ENCODE data around the gene CTR9.
"Not testable (repeated sequence)": the region's sequence is repeated elsewhere in the genome, so short reads cannot be mapped to it uniquely, and the experiment has no call there.

The CTR9 gene

GRCh38 chr11:10813945-10814344 lies 62.9 kb downstream of the CTR9 start:
- Histone ChIP-seq H3F3A (ENCODE audit: insufficient read depth, low read length) (peaks cover 3% of the 10 kb centered on the region; the same call in 1 of the 2 replicates), H3K9ac (ENCODE audit: low read length) (no peak overlapping the region), H3K79me2 (ENCODE audit: low read length) (no peaks in the 10 kb centered on the region), H3K9me2 (replicated peaks; ENCODE audit: insufficient read depth, low read length) (no peaks in the 10 kb centered on the region), H3K4me3 (ENCODE audit: low read length) (no peak overlapping the region), H3K9me3 (replicated peaks; ENCODE audit: insufficient read depth, low read length) (no peaks in the 10 kb centered on the region), H4K20me1 (ENCODE audit: insufficient read depth, low read length) (no peaks in the 10 kb centered on the region), H3K4me2 (ENCODE audit: low read depth, low read length) (no peak overlapping the region), H3K27ac (ENCODE audit: low read length) (no peak overlapping the region), H3K36me3 (replicated peaks; ENCODE audit: insufficient read depth, low read length) (no peaks in the 10 kb centered on the region), H3K4me1 (ENCODE audit: low read length) (0 out of 2 replicates have a peak, but pooled peaks cover 8% of the 10 kb centered on the region), H2AFZ (ENCODE audit: low read length) (no peak overlapping the region), H3K27me3 (replicated peaks; ENCODE audit: insufficient read depth, low read length) (no peaks in the 10 kb centered on the region)
- no peak for TF ChIP-seq CTCF (IDR thresholded peaks at IDR 0.05; ENCODE audit: low read length)
- no peak for TF ChIP-seq EZH2 (optimal IDR thresholded peaks at IDR 0.05; ENCODE audit: low read depth, low read length)
- no peak for TF ChIP-seq EZH2phosphoT487 (IDR thresholded peaks at IDR 0.05; ENCODE audit: low read length)
- no peak for DNase-seq

GRCh38 chr11:10818594-10818993 lies 67.5 kb downstream of the CTR9 start:
- H3K4me3 ChIP-seq (ENCODE audit: low read length) = no peak overlapping the region
- no peaks in the 10 kb centered on the region for H3K9me3 ChIP-seq (replicated peaks; ENCODE audit: insufficient read depth, low read length)
- H3K36me3 ChIP-seq (replicated peaks; ENCODE audit: insufficient read depth, low read length) = no peaks in the 10 kb centered on the region
- no peak overlapping the region for H2AFZ ChIP-seq (ENCODE audit: low read length)
- no peaks in the 10 kb centered on the region for H3K27me3 ChIP-seq (replicated peaks; ENCODE audit: insufficient read depth, low read length)
- H4K20me1 ChIP-seq (ENCODE audit: insufficient read depth, low read length) = no peaks in the 10 kb centered on the region
- DNase-seq = no peak
- H3K79me2 ChIP-seq (ENCODE audit: low read length) = no peaks in the 10 kb centered on the region
- H3F3A ChIP-seq (ENCODE audit: insufficient read depth, low read length) = no peaks in the 10 kb centered on the region
- H3K27ac ChIP-seq (ENCODE audit: low read length) = no peak overlapping the region
- TF ChIP-seq CTCF (IDR thresholded peaks at IDR 0.05; ENCODE audit: low read length) (no peak), EZH2phosphoT487 (IDR thresholded peaks at IDR 0.05; ENCODE audit: low read length) (no peak)
- H3K4me1 ChIP-seq (ENCODE audit: low read length) = no peaks in the 10 kb centered on the region
- H3K9me2 ChIP-seq (replicated peaks; ENCODE audit: insufficient read depth, low read length) = no peaks in the 10 kb centered on the region
- H3K9ac ChIP-seq (ENCODE audit: low read length) = no peak overlapping the region
- H3K4me2 ChIP-seq (ENCODE audit: low read depth, low read length) = no peak overlapping the region

- H3K36me3 ChIP-seq (replicated peaks; ENCODE audit: insufficient read depth, low read length); H3K9me2 ChIP-seq (replicated peaks; ENCODE audit: insufficient read depth, low read length): not testable (repeated sequence)
Measured at GRCh38 chr11:10822491-10822890, 71.4 kb downstream of the CTR9 start.

GRCh38 chr11:10823152-10823579 lies 72.1 kb downstream of the CTR9 start:
- Histone ChIP-seq H3K4me3 (ENCODE audit: low read length) (no peak overlapping the region), H4K20me1 (ENCODE audit: insufficient read depth, low read length) (no peaks in the 10 kb centered on the region), H3K4me1 (ENCODE audit: low read length) (no peaks in the 10 kb centered on the region), H3K27me3 (replicated peaks; ENCODE audit: insufficient read depth, low read length) (no peaks in the 10 kb centered on the region), H3K9me2 (replicated peaks; ENCODE audit: insufficient read depth, low read length) (no peaks in the 10 kb centered on the region), H3K4me2 (ENCODE audit: low read depth, low read length) (no peak overlapping the region), H2AFZ (ENCODE audit: low read length) (no peak overlapping the region), H3F3A (ENCODE audit: insufficient read depth, low read length) (no peaks in the 10 kb centered on the region), H3K9me3 (replicated peaks; ENCODE audit: insufficient read depth, low read length) (no peaks in the 10 kb centered on the region), H3K9ac (ENCODE audit: low read length) (no peak overlapping the region), H3K27ac (ENCODE audit: low read length) (no peak overlapping the region), H3K36me3 (replicated peaks; ENCODE audit: insufficient read depth, low read length) (no peaks in the 10 kb centered on the region), H3K79me2 (ENCODE audit: low read length) (no peaks in the 10 kb centered on the region)
- TF ChIP-seq EZH2 (optimal IDR thresholded peaks at IDR 0.05; ENCODE audit: low read depth, low read length) (no peak), EZH2phosphoT487 (IDR thresholded peaks at IDR 0.05; ENCODE audit: low read length) (no peak), CTCF (IDR thresholded peaks at IDR 0.05; ENCODE audit: low read length) (no peak)
- DNase-seq = no peak

More at GRCh38 chr11:10822491-10822890, 71.4 kb downstream of the CTR9 start:
- DNase-seq; H3K27me3 ChIP-seq (replicated peaks; ENCODE audit: insufficient read depth, low read length); H3K79me2 ChIP-seq (ENCODE audit: low read length); H3K4me2 ChIP-seq (ENCODE audit: low read depth, low read length); H4K20me1 ChIP-seq (ENCODE audit: insufficient read depth, low read length); H3K27ac ChIP-seq (ENCODE audit: low read length); H3F3A ChIP-seq (ENCODE audit: insufficient read depth, low read length); H2AFZ ChIP-seq (ENCODE audit: low read length); H3K9me3 ChIP-seq (replicated peaks; ENCODE audit: insufficient read depth, low read length); H3K4me1 ChIP-seq (ENCODE audit: low read length); H3K9ac ChIP-seq (ENCODE audit: low read length); H3K4me3 ChIP-seq (ENCODE audit: low read length): not testable (repeated sequence)
